GM13976 (cell line): ENCODE data around the gene ZFP36L2.

Source experiments
- DNase-seq: peaks from one replicate; pipeline ENCODE4 v3.0.0; 2012; ENCODE audit warnings: low spot score
- in situ Hi-C: fragments of 300-500 bp; cut with MboI; formaldehyde crosslinking; loops from one replicate; pipeline ENCODE4 v1.12.0; 2022; ENCODE audit warnings: low sequenced_read_pairs, mixed read lengths, inconsistent platforms; ENCODE audit not compliant: unreplicated experiment
- TF ChIP-seq, protein P1 (sequence below): IDR thresholded peaks from 2 replicates; pipeline ENCODE4 v1.5.1; 2012; ENCODE audit warnings: borderline replicate concordance, mild to moderate bottlenecking; ENCODE audit not compliant: insufficient read depth; ENCODE audit errors: extremely low read depth, missing control alignments, control extremely low read depth

ZFP36L2 gene

DNA sequence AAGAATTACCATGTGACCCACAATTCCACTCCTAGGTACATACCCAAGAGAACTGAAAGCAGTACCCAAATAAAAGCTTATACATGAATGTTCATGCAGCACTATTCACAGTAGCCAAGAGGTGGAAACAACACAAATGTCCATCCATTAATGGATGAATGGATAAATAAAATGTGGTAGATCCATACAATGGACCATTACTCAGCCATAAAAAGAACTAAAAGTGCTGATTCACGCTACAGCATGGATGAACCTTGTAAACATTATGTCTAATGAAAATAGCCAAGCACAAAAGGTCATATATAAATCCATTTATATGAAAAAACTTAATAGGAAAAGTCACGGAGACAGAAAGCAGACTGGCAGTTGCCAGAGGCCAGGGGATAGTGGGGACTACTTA is 23.6 kb upstream of the ZFP36L2 start:
- no peak for DNase-seq
- TF ChIP-seq, protein P1, sequence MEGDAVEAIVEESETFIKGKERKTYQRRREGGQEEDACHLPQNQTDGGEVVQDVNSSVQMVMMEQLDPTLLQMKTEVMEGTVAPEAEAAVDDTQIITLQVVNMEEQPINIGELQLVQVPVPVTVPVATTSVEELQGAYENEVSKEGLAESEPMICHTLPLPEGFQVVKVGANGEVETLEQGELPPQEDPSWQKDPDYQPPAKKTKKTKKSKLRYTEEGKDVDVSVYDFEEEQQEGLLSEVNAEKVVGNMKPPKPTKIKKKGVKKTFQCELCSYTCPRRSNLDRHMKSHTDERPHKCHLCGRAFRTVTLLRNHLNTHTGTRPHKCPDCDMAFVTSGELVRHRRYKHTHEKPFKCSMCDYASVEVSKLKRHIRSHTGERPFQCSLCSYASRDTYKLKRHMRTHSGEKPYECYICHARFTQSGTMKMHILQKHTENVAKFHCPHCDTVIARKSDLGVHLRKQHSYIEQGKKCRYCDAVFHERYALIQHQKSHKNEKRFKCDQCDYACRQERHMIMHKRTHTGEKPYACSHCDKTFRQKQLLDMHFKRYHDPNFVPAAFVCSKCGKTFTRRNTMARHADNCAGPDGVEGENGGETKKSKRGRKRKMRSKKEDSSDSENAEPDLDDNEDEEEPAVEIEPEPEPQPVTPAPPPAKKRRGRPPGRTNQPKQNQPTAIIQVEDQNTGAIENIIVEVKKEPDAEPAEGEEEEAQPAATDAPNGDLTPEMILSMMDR, result no peak
- in situ Hi-C loops, result no loop called here

DNA sequence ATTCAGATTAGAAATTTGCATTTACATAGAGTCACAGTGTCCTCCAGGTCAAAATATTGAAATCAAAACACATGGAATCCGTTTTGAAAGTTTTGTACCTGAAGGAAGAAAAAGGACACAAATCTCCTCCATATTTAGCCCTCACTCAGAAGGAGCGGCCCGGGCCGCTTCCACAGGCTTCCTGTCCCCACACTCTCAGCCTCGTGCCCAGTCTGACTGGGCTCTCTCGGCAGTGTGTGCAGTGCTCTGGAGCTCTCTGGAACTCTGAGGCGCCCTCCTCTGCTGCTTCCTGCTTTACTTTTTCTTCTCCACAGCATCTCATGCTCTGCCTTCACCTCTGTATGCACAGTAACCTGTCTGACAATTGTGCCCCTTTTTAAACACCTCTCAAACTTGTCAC is 22.2 kb upstream of the ZFP36L2 start:
- TF ChIP-seq, protein P1, result no peak
- DNase-seq, result no peak
- in situ Hi-C loops, result no loop called here

DNA sequence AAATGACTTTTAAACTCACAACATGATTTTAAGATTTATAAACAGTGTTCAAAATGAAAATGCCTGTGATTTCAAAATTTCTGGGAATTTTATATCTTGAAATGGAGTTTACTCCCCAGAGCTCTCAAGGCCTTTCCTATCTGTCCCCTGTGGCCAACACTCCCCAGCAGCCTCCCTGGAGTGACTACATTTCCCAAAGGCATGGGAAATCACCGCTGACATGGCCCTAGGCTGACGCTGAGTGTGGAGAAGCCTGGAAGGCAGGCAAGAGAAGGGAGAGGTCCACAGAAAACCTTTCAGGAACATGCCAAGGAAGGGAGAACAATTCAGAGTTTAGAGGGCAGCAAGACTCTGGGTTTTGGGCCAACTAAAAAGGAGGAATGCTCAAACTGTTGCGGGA is 20.2 kb upstream of the ZFP36L2 start:
- no peak for DNase-seq
- in situ Hi-C loops, result no loop called here

DNA sequence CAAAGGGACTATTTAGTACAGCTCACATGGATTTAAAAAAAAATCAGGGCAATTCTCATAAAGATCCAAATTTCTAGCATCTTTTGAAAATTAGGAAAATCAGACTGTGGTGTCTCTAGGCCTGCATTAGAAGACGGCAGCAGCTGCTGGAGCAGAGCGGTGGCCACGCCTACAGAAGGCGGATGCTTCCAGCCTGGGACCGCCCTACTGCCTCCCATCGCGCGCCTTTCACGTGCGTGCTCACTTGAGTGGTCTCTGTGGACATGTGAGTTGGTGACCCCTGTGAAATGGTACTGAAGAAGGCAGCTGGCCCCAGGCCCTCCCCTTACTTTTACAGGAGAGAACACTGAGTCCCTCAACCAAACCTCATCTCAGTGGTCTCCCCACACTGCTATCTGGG is 15.2 kb upstream of the ZFP36L2 start:
- TF ChIP-seq, protein P1, result no peak
- DNase-seq, result no peak
- in situ Hi-C loops, result no loop called here

More for the DNA sequence above, 20.2 kb upstream of the ZFP36L2 start:
- TF ChIP-seq, protein P1, result no peak

DNA sequence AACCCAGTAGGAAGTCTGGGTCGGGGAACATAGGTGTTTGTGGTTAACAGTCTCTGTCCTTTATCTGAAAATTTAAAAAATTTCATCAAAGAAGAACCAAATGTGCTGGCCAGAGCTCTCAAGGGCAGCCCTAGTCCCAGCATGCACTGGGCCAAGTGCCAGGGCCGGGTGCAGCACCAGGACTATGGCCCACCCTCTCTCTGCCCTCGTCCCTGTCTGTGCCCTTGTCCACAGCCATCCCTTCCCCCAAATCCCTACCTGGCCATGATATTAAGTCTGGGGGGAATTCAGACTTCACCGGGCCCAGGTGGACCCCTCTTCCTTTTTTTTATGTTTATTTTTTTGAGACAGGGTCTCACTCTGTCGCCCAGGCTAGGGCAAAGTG is 14.4 kb upstream of the ZFP36L2 start:
- TF ChIP-seq, protein P1, result no peak
- in situ Hi-C loops, result no loop called here
- DNase-seq, result no peak

DNA sequence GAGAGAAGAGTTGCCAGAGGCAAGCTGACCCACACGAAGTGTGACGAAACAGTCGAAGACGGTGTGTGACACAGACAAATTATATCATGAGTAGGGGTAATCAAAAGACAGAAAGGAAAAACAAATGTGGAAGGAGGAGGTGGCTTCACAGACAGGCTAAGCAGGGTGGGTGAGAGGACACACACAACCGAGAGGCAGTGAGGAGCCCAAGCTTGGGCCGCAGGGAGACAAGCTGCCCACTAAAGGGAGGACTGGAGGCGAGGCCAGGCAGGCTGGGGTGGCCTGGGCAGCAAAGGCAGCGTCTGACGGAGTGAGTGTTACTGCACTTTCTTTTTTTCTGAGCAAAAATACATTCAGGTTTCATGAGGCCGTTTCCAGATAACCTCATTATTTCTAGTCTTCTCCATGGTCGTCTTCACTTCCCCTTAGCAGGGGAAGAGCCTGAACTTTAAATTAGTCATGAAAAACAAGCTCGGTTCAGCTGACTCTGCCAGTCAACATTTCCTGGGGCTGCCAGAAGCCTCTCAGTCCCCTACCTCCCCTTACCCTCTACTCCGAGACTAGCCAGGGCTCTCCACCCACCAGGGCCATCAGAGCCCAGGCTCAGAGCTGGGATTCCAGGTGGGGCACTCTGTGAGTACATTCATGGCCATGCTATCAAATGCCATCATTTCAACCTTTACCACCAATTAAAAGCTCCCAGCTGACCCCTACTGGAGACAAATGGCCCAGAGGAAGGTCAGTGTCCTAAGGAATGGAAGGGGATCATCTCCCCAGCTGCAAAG is 13.8 kb upstream of the ZFP36L2 start:
- TF ChIP-seq, protein P1, result no peak
- DNase-seq, result peak; percentile 76
- in situ Hi-C loops, result loop anchor here (10.0 kb wide), 1 partner anchor 285 kb away; no protein-coding TSS in a partner anchor
